ENCODE results near the gene MYH11. TPM values are rescaled to one million over a fixed set of nuclear protein-coding genes. Genes with fewer than 3 reads are reported as not detected.
A peak's percentile ranks its signal among the peaks of the same experiment; 100 is the strongest.

MYH11 gene
- total RNA-seq, 4 donors from 2014 or later = 19.5 to 63.2 (median 24.6) TPM

DNA sequence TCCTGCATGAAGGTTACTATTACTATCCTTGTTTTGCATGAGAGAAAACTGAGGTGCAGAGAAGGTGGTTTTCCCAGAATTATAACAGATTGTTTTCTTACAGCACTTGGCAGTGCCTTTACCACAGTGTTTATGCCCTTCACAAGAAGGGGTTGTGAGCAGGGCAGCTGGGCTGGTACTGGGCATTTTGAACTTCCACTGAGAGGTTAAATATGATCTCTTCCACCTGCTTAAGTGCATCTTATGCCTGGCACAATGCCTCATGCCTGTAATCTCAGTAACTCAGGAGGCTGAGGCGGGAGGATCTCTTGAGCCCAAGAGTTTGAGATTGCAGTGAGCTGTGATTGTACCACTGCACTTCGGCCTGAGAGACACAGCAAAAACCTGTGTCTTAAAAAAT is 170.5 kb downstream of the MYH11 start:
- TF ChIP-seq, protein P1, sequence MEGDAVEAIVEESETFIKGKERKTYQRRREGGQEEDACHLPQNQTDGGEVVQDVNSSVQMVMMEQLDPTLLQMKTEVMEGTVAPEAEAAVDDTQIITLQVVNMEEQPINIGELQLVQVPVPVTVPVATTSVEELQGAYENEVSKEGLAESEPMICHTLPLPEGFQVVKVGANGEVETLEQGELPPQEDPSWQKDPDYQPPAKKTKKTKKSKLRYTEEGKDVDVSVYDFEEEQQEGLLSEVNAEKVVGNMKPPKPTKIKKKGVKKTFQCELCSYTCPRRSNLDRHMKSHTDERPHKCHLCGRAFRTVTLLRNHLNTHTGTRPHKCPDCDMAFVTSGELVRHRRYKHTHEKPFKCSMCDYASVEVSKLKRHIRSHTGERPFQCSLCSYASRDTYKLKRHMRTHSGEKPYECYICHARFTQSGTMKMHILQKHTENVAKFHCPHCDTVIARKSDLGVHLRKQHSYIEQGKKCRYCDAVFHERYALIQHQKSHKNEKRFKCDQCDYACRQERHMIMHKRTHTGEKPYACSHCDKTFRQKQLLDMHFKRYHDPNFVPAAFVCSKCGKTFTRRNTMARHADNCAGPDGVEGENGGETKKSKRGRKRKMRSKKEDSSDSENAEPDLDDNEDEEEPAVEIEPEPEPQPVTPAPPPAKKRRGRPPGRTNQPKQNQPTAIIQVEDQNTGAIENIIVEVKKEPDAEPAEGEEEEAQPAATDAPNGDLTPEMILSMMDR (IDR thresholded peaks at IDR 0.05) = no peak
- no peak for TF ChIP-seq POLR2A (IDR thresholded peaks at IDR 0.05)
- intact Hi-C loops (cut with DNase I) = no loop called here

DNA sequence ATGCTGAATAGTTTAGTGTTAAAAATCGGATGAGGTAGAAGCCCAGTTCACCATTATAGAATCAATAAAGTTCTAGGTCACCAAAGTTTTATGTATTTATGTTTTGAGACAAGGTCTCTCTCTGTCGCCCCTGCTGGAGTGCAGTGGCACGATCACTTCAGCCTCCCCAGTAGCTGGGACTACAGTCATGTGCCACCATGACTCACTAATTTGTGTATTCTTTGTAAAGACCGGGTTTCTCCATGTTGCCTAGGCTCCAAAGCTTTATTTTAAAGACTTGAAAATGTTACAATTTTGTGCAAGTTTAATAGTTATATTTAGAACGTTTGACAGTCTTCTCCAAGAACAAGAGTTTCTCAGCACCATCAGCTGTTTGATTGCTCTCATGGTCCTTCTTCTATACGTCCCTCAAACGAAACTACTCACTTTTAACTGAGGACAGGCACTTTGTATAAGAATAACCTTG is 174.7 kb downstream of the MYH11 start:
- WGBS, 2 donors = 64 to 67% methylated on average over 7 of the region's 7 CpGs
- Histone ChIP-seq H3K4me1 (no peaks in the 10 kb centered on the region), H3K4me3 (replicated peaks in 1 of 3) (no peak overlapping the region), H3K27me3 (no peaks in the 10 kb centered on the region), H3K36me3 (peaks cover 0 to 3% of the 10 kb centered on the region in 2 donors), H3K27ac (peak overlapping the region in 1 of 3 donors; percentile 55), H3K9me3 (no peaks in the 10 kb centered on the region)
- peak; percentile 31 to 53 for DNase-seq
- intact Hi-C loops (cut with DNase I) = no loop called here
- TF ChIP-seq, protein P1 (IDR thresholded peaks at IDR 0.05) = peak in 3 of 6 experiments; percentile 11 to 37 (median 30)
- no peak for TF ChIP-seq POLR2A (IDR thresholded peaks at IDR 0.05)

More for the DNA sequence above, 170.5 kb downstream of the MYH11 start:
- no peak overlapping the region for H3K27ac ChIP-seq
- 97 to 100% methylated on average over 2 of the region's 2 CpGs for WGBS, 2 donors
- DNase-seq = no peak
- H3K4me3 ChIP-seq (replicated peaks in 1 of 3) = no peak overlapping the region
- no peaks in the 10 kb centered on the region for H3K4me1 ChIP-seq
- H3K27me3 ChIP-seq = no peaks in the 10 kb centered on the region
- H3K36me3 ChIP-seq = peaks cover 10 to 13% of the 10 kb centered on the region in 2 donors
- no peaks in the 10 kb centered on the region for H3K9me3 ChIP-seq

DNA sequence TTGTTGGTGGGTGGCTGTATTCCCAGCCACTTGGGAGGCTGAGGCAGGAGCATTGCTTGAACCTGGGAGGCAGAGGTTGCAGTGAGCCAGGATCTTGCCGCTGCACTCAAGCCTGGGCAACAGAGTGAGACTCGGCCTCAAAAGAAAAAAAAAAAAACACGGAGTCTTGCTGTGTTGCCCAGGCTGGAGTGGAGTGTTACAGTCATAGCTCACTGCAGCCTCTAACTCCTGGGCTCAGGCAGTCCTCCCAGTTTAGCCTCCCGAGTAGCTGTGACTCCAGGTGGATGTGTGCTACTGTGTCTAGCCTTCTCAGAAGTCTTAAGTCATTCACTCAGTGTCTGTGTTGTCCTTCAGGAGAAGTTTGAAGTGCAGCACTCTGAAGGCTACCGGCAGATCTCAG is 179.4 kb downstream of the MYH11 start:
- H3K4me3 ChIP-seq (replicated peaks in 1 of 3) = no peak overlapping the region
- no peaks in the 10 kb centered on the region for H3K27me3 ChIP-seq
- intact Hi-C loops (cut with DNase I) = no loop called here
- no peak for DNase-seq
- H3K4me1 ChIP-seq = peaks cover 0 to 7% of the 10 kb centered on the region in 2 donors
- no peak for TF ChIP-seq POLR2A (IDR thresholded peaks at IDR 0.05)
- TF ChIP-seq, protein P1 (IDR thresholded peaks at IDR 0.05) = no peak
- WGBS, 2 donors = 96% methylated on average over 5 of the region's 5 CpGs
- H3K36me3 ChIP-seq = peaks cover 0 to 3% of the 10 kb centered on the region in 2 donors
- H3K27ac ChIP-seq = no peak overlapping the region
- H3K9me3 ChIP-seq = no peaks in the 10 kb centered on the region

DNA sequence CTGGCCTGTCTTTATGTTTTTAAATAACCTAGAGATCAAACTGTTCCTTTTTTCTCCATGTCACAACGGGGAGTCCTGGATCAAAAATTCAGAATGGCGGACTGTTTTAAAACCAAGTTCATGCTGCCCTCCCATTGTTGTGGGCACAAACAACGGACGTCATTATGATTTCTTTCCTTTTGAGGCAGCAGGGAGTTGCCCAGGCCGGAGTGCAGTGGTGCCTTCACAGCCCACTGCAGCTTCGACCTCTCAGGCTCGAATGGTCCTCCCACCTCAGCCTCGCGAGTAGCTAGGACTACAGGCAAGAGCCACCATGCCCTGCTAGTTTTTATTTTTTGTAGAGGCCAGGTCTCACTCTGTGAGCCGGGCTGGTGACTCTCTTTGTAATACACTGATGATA is 180.3 kb downstream of the MYH11 start:
- no peak overlapping the region for H3K27ac ChIP-seq

DNA sequence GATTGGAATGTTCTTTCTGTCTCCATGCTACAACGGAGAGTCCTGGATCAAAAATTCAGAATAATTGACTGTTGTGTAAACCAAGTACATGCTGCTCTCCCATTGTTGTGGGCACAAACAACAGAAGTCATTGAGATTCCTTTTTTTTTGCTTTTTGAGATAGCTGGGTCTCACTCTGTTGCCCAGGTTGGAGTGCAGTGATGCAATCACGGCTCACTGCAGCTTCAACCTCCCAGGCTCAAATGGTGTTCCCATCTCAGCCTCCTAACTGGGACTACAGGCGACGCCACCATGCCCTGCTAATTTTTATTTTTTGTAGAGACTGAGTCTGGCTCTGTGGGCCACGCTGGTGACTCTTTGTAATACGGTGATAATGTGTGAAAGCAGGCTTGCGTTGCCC is 182.3 kb downstream of the MYH11 start:
- H3K9me3 ChIP-seq = no peaks in the 10 kb centered on the region
- H3K4me1 ChIP-seq = peaks cover 0 to 7% of the 10 kb centered on the region in 2 donors
- H3K4me3 ChIP-seq (replicated peaks in 1 of 3) = no peak overlapping the region
- TF ChIP-seq, protein P1 (IDR thresholded peaks at IDR 0.05) = no peak
- TF ChIP-seq POLR2A (IDR thresholded peaks at IDR 0.05) = no peak
- no peak for DNase-seq
- WGBS, 2 donors = 98 to 99% methylated on average over 7 of the region's 7 CpGs
- intact Hi-C loops (cut with DNase I) = no loop called here
- no peak overlapping the region for H3K27ac ChIP-seq
- H3K27me3 ChIP-seq = no peaks in the 10 kb centered on the region
- H3K36me3 ChIP-seq = peaks cover 0 to 3% of the 10 kb centered on the region in 2 donors

More for the DNA sequence above, 180.3 kb downstream of the MYH11 start:
- 83 to 93% methylated on average over 10 of the region's 10 CpGs for WGBS, 2 donors
- peaks cover 0 to 3% of the 10 kb centered on the region in 2 donors for H3K36me3 ChIP-seq
- no peaks in the 10 kb centered on the region for H3K9me3 ChIP-seq
- no peak overlapping the region for H3K4me3 ChIP-seq (replicated peaks in 1 of 3)
- peaks cover 0 to 7% of the 10 kb centered on the region in 2 donors for H3K4me1 ChIP-seq
- intact Hi-C loops (cut with DNase I) = no loop called here
- DNase-seq = no peak
- TF ChIP-seq, protein P1 (IDR thresholded peaks at IDR 0.05) = no peak
- no peak for TF ChIP-seq POLR2A (IDR thresholded peaks at IDR 0.05)
- no peaks in the 10 kb centered on the region for H3K27me3 ChIP-seq

Measured in thyroid gland (tissue), 4 donors.